Right atrium auricular region (tissue), 2 donors: ENCODE data around the gene EPB41. TPM values are rescaled to one million over a fixed set of nuclear protein-coding genes. Genes with fewer than 3 reads are reported as not detected.

Experiments used
- DNase-seq: peaks from one replicate; pipeline ENCODE4 v3.0.0-alpha.2; 2019; ENCODE audit warnings: low spot score
- H3K27ac ChIP-seq, 2 donors: fragments of 200-600 bp; sonication (generic); 1 replicate in 1 of 2; 2 replicates in 1 of 2; pipeline ENCODE4 v1.5.1; 2016 to 2019
- H3K27me3 ChIP-seq, 2 donors: fragments of 200-600 bp; sonication (generic); one replicate each; pipeline versions ENCODE4 v1.5.1 to v1.6.0; 2017 to 2019
- H3K36me3 ChIP-seq: fragments of 200-600 bp; sonication (generic); one replicate; pipeline ENCODE4 v1.5.1; 2016
- H3K4me1 ChIP-seq, 2 donors: fragments of 200-600 bp; sonication (generic); one replicate each; pipeline versions ENCODE4 v1.5.1 to v1.6.0; 2017 to 2019
- H3K4me3 ChIP-seq, 2 donors: fragments of 200-600 bp; sonication (generic); 1 replicate in 1 of 2; 2 replicates in 1 of 2; pipeline ENCODE4 v1.5.1; 2017 to 2019; ENCODE audit warnings: mild to moderate bottlenecking in 1 of 2, moderate library complexity in 1 of 2
- H3K9me3 ChIP-seq, 2 donors: fragments of 200-600 bp; sonication (generic); one replicate each; pipeline ENCODE4 v1.5.1; 2019
- CTCF ChIP-seq, 2 donors: fragments of 200-600 bp; sonication (generic); IDR thresholded peaks; one replicate each; pipeline ENCODE4 v1.5.1; 2019; ENCODE audit warnings: antibody characterized with exemption in 2 of 2
- total RNA-seq, 2 donors: library from RNA; depleted of rRNA; stranded (reverse); fragments of >200 nt; gene quantifications; one replicate each; pipeline ENCODE4 v1.1.0, GENCODE V29; 2016

The EPB41 gene
- total RNA-seq, 2 donors from 2014 or later: 19.1 to 25.4 TPM

GRCh38 chr1:29114654-29115053 lies 200.3 kb downstream of the EPB41 start:
- peaks cover 11% of the 10 kb centered on the region for H3K36me3 ChIP-seq
- H3K4me1 ChIP-seq: no peaks in the 10 kb centered on the region
- no peaks in the 10 kb centered on the region for H3K9me3 ChIP-seq
- no peak for DNase-seq
- H3K4me3 ChIP-seq: no peak overlapping the region
- no peaks in the 10 kb centered on the region for H3K27me3 ChIP-seq
- H3K27ac ChIP-seq: no peak overlapping the region
- no peak for TF ChIP-seq CTCF (IDR thresholded peaks at IDR 0.05)

DNA sequence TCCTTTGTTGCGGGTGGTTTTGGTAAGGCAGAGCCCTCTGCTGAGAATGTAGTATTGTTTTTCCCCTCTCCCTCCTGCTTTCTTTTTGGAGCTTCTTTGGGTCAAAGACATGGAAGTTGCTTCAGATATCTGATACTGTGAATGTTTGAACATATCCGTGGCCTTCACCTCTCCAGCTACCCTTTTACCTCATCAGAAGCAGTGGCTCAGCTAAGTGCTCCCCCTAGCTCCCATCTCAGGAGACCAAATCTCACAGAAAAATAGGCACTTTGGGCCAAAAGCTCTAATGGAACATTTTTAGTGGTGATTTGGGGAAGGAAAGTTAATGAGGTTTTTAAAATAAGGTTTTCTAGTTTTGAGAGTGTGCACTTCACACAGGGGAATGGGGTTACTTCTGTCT lies 203.0 kb downstream of the EPB41 start:
- no peak overlapping the region for H3K27ac ChIP-seq
- TF ChIP-seq CTCF (IDR thresholded peaks at IDR 0.05): peak in 1 of 2 donors; percentile 32

DNA sequence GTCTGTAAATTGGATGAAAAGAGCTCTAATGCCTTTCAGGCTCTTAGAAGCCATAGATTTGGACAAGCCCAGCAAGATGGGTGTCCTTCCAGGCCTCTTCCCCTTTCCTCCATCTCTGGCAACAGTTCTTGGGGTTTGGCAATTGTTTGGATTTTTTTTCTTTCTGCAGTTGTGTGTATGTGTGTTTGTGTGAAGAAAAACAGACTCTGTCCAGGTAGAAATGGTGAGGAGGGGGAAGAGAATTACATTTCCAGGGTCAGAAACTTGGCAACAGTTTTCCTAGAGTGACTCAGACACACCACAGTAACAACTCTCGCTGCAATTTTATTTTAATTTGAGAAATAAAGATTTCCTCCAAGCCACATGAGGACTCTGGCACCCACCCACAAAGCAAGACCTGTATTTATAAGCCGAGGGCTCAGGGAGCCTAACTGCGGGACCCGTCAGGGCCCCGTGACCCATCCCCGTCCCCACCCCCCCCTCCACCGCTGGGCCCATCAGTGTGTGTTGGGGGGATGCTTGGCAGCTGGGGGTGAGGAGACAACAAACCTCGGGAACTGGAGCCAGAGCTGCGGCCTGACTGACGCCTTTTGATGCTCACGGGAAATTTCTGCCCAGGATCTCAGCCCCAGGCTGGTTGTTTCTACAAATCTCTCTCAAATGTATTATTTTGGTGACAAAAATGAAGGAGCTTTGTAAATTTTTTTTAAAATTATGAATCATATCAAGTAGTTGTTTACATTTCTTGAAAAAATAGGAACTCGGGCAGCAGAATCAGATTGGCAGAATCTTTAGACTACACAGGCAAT lies 205.0 kb downstream of the EPB41 start:
- Histone ChIP-seq H3K4me1 (peaks cover 0 to 30% of the 10 kb centered on the region in 2 donors), H3K36me3 (peaks cover 4% of the 10 kb centered on the region), H3K4me3 (no peak overlapping the region), H3K27ac (no peak overlapping the region), H3K9me3 (no peaks in the 10 kb centered on the region), H3K27me3 (peaks cover 0 to 14% of the 10 kb centered on the region in 2 donors)
- no peak for TF ChIP-seq CTCF (IDR thresholded peaks at IDR 0.05)
- no peak for DNase-seq

More for the DNA sequence above, 203.0 kb downstream of the EPB41 start:
- H3K27me3 ChIP-seq: peaks cover 0 to 5% of the 10 kb centered on the region in 2 donors
- peaks cover 0 to 12% of the 10 kb centered on the region in 2 donors for H3K4me1 ChIP-seq
- no peak overlapping the region for H3K4me3 ChIP-seq
- no peaks in the 10 kb centered on the region for H3K9me3 ChIP-seq
- peaks cover 10% of the 10 kb centered on the region for H3K36me3 ChIP-seq
- DNase-seq: no peak

DNA sequence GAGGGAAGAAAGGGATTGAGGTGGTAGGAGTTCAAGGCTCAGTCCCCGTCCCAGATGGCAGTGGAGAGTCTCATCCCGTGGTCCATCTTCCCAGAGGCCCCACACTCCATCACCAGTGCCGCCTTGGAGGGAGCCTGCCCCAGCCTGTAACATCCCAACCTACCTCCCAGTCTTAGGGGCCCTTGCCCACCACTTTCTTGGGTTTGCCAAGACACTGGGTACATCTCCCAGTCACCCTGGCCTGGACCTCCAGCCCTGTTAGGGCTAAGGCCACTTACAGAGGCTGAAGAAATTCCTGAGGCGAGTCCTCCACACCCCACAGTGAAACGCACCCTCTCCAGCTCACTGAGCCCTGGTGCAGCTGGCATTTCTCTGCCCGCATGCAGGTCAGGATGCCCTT lies 206.0 kb downstream of the EPB41 start:
- no peak for DNase-seq
- Histone ChIP-seq H3K27ac (no peak overlapping the region), H3K4me3 (no peak overlapping the region), H3K27me3 (peaks cover 0 to 14% of the 10 kb centered on the region in 2 donors), H3K36me3 (peaks cover 4% of the 10 kb centered on the region), H3K4me1 (peaks cover 0 to 38% of the 10 kb centered on the region in 2 donors), H3K9me3 (no peaks in the 10 kb centered on the region)
- no peak for TF ChIP-seq CTCF (IDR thresholded peaks at IDR 0.05)

DNA sequence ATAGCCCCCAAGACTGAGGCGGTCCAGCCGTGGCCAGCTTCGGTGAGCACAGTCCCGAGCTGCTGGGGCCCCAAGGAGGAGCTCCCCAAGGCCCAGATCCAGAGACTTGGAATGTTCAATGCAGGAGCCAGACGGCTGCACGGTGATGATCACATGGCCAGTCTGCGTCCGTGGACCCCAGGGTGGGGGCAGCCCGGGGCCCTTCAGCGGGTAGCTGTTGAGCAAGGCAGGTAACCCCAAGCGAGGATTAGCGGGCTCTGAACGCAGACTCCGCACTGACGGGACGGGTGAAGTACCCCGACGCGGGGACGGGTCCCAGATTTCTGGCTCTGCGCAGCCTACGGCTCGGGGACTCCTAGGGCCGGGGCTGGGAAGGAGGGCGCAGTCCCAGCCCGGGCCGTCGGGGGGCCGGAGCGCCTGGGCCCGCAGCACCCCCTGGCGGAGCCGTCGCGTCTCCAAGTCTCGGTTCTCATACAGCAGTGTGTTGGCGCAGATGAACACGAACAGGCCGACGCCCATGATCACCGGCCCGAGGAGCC lies 206.6 kb downstream of the EPB41 start:
- no peak for DNase-seq
- H3K27ac ChIP-seq: no peak overlapping the region

More for the DNA sequence above, 206.6 kb downstream of the EPB41 start:
- peak in 1 of 2 donors; percentile 46 for TF ChIP-seq CTCF (IDR thresholded peaks at IDR 0.05)
- Histone ChIP-seq H3K4me1 (peaks cover 0 to 41% of the 10 kb centered on the region in 2 donors), H3K4me3 (peak overlapping the region in 1 of 2 donors; percentile 79), H3K36me3 (peaks cover 4% of the 10 kb centered on the region), H3K27me3 (peaks cover 0 to 14% of the 10 kb centered on the region in 2 donors), H3K9me3 (no peaks in the 10 kb centered on the region)
